Glutamatergic neuron (in vitro differentiated cells): Measurements from ENCODE around the gene GMCL2. TPM values are rescaled to one million over a fixed set of nuclear protein-coding genes. Genes with fewer than 3 reads are reported as not detected.

Experiments
- DNase-seq: peaks from one replicate; pipeline ENCODE4 v3.0.0; 2022
- H3K27ac Mint-ChIP-seq: one replicate; pipeline ENCODE4 v1.8.0; 2020; ENCODE audit warnings: mild to moderate bottlenecking, mixed read lengths, inconsistent platforms; ENCODE audit not compliant: unreplicated experiment
- H3K27me3 Mint-ChIP-seq: one replicate; pipeline ENCODE4 v1.8.0; 2020; ENCODE audit warnings: mild to moderate bottlenecking, moderate library complexity, mixed read lengths, inconsistent platforms; ENCODE audit not compliant: unreplicated experiment
- H3K36me3 Mint-ChIP-seq: one replicate; pipeline ENCODE4 v1.8.0; 2020; ENCODE audit warnings: mild to moderate bottlenecking, mixed read lengths, inconsistent platforms; ENCODE audit not compliant: unreplicated experiment
- H3K4me1 Mint-ChIP-seq: one replicate; pipeline ENCODE4 v1.8.0; 2020; ENCODE audit warnings: mild to moderate bottlenecking, low read depth, mixed read lengths, inconsistent platforms; ENCODE audit not compliant: unreplicated experiment
- H3K4me3 Mint-ChIP-seq: one replicate; pipeline ENCODE4 v1.8.0; 2020; ENCODE audit warnings: mild to moderate bottlenecking, mixed read lengths, inconsistent platforms; ENCODE audit not compliant: unreplicated experiment
- H3K9me3 Mint-ChIP-seq: one replicate; pipeline ENCODE4 v1.8.0; 2020; ENCODE audit warnings: mild to moderate bottlenecking, moderate library complexity, mixed read lengths, inconsistent platforms; ENCODE audit not compliant: unreplicated experiment
- total RNA-seq: library from RNA; stranded (reverse); fragmentation: NEBNext Ultra II Directional; extraction: Animal tissue kit (Norgen Biotek cat#: 25700); gene quantifications from one replicate; pipeline ENCODE4 v1.2.1, GENCODE V29; 2021; ENCODE audit not compliant: unreplicated experiment
- TF ChIP-seq, protein P1 (sequence below): fragments of 200-600 bp; sonication (generic); IDR thresholded peaks from one replicate; pipeline ENCODE4 v1.5.0; 2021; ENCODE audit not compliant: partially characterized antibody, unreplicated experiment

Gene GMCL2
- total RNA-seq, 1 donor from 2014 or later, result not detected

DNA sequence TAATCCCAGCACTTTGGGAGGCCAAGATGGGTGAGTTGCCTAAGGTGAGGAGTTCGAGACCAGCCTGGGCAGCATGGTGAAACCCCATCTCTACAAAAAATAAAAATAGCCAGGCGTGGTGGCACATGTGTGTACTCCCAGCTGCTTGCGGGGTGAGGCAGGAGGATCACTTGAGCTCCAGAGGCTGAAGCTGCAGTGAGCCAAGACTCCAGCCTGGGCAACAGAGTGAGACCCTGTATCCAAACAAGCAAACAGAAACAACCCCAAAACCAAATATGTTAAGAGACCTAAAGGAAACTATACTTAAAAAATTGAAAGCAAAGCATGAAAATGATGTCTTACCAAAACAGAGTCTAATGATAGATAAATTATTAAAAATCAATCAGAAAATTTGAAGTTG, 29.6 kb upstream of the GMCL2 start:
- Mint-ChIP-seq H3K27ac (no peak overlapping the region), H3K27me3 (no peaks in the 10 kb centered on the region), H3K4me1 (no peaks in the 10 kb centered on the region), H3K36me3 (no peaks in the 10 kb centered on the region), H3K4me3 (no peak overlapping the region), H3K9me3 (peaks cover 4% of the 10 kb centered on the region)
- TF ChIP-seq, protein P1, sequence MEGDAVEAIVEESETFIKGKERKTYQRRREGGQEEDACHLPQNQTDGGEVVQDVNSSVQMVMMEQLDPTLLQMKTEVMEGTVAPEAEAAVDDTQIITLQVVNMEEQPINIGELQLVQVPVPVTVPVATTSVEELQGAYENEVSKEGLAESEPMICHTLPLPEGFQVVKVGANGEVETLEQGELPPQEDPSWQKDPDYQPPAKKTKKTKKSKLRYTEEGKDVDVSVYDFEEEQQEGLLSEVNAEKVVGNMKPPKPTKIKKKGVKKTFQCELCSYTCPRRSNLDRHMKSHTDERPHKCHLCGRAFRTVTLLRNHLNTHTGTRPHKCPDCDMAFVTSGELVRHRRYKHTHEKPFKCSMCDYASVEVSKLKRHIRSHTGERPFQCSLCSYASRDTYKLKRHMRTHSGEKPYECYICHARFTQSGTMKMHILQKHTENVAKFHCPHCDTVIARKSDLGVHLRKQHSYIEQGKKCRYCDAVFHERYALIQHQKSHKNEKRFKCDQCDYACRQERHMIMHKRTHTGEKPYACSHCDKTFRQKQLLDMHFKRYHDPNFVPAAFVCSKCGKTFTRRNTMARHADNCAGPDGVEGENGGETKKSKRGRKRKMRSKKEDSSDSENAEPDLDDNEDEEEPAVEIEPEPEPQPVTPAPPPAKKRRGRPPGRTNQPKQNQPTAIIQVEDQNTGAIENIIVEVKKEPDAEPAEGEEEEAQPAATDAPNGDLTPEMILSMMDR, result no peak
- DNase-seq, result no peak

DNA sequence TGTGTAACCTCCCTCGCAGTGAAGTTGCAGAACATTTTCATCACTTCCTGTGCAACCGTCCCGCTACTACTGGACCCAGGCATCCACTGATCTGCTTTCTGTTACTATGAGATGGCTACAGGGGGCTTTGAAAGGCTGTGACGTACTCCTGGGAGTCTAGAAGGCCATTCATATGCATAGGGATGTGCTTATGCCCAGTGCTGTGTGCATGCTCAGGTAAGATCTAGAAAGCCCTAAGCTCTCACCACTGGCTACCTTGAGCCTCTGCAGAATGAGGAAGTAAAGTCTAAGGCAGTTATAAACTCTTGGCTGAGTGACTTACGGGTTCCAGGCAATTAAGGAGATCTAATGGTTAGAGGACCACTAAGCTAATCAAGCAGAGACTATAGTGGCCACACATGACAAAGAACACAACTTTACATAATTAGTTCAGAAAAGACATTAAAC, 28.9 kb upstream of the GMCL2 start:
- Mint-ChIP-seq H3K36me3 (no peaks in the 10 kb centered on the region), H3K4me3 (no peak overlapping the region)
- TF ChIP-seq, protein P1, result no peak

DNA sequence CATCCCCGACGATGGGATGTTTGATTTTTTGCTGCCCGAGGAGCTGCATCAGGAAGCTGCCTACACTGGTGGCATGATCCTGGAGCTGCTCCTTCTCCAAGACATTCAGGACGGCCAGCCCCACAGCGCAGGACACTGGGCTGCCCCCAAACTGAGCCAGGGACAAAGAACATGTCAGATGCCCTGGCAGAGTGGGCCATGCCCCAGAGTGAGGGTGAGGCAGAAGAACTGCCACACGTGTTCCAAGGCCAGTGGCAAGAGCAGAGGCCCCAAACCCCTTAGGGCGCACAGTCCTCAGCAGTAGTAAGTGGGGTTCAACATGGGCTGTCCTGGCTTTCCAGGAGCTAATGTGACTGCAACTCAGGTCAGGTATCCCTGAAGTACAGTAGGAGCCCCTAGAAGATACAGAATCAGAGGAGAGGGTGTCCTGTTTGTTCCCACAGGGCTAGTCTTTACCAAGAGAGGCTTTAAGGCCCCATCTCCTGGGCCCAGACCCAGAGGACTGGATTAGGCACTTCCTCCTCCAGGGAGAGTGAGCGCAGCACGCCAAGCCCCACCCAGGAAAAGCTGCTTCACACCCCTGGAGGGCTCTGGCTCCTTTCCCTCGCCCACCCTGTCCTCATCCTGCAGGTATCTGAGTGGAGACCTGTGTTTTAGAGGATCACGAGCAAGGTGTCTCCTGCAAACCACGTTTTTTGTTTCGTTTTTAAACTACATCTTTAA, 28.3 kb upstream of the GMCL2 start:
- Mint-ChIP-seq H3K27me3 (no peaks in the 10 kb centered on the region), H3K4me3 (no peak overlapping the region), H3K9me3 (peaks cover 7% of the 10 kb centered on the region), H3K4me1 (no peaks in the 10 kb centered on the region), H3K36me3 (no peaks in the 10 kb centered on the region), H3K27ac (no peak overlapping the region)
- TF ChIP-seq, protein P1, result no peak
- no peak for DNase-seq

More for the DNA sequence above, 28.9 kb upstream of the GMCL2 start:
- H3K27ac Mint-ChIP-seq, result no peak overlapping the region
- no peak for DNase-seq
- no peaks in the 10 kb centered on the region for H3K4me1 Mint-ChIP-seq
- H3K27me3 Mint-ChIP-seq, result no peaks in the 10 kb centered on the region
- H3K9me3 Mint-ChIP-seq, result peaks cover 7% of the 10 kb centered on the region

DNA sequence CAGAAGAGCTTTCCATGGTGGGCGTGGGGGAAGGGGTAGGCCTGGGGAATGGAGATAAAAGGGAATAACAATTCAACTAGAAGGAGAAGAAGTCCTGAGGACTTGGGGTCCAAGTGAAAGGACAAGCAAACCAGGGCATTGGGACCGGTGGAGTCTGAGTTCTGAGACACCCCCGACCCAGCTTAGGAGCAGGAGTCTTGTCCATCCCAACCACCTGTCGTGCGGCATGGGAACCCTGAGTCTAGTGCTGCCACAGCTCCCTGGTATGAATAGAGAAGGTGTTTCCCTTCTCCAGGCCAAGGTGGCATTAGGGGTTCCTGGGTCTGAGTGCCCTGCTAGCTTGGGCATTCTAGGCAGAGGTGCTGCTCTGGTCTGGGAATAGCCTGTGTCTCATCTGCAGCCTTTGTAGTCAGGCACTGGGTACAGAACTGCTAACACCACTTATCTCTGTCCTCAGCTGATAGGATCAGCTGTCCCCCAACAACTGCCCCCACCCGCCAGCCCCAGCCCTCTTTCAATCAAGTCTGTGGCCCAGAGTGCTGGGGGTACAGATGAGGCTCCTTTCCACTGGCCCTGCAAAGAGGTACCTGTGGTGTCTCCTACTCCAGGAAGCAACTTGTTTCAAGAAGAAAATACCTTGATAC, 27.1 kb upstream of the GMCL2 start:
- no peaks in the 10 kb centered on the region for H3K36me3 Mint-ChIP-seq
- H3K4me1 Mint-ChIP-seq, result no peaks in the 10 kb centered on the region
- peaks cover 7% of the 10 kb centered on the region for H3K9me3 Mint-ChIP-seq
- TF ChIP-seq, protein P1, result no peak
- no peak overlapping the region for H3K27ac Mint-ChIP-seq
- no peak for DNase-seq
- no peak overlapping the region for H3K4me3 Mint-ChIP-seq
- H3K27me3 Mint-ChIP-seq, result peaks cover 4% of the 10 kb centered on the region

GRCh38 chr5:178213748-178214151, 26.6 kb upstream of the GMCL2 start:
- no peak for DNase-seq
- peaks cover 7% of the 10 kb centered on the region for H3K9me3 Mint-ChIP-seq

More at GRCh38 chr5:178213748-178214151, 26.6 kb upstream of the GMCL2 start:
- no peaks in the 10 kb centered on the region for H3K36me3 Mint-ChIP-seq
- TF ChIP-seq, protein P1, result no peak
- H3K27ac Mint-ChIP-seq, result no peak overlapping the region
- no peak overlapping the region for H3K4me3 Mint-ChIP-seq
- H3K4me1 Mint-ChIP-seq, result no peaks in the 10 kb centered on the region
- H3K27me3 Mint-ChIP-seq, result peaks cover 7% of the 10 kb centered on the region
